Fibroblast of lung (primary cell): Measurements from ENCODE around the gene LRRC8D. TPM values are rescaled to one million over a fixed set of nuclear protein-coding genes. Genes with fewer than 3 reads are reported as not detected.

ENCODE experiments used
- DNase-seq, 2 donors: peaks; one replicate each; pipeline versions ENCODE4 v3.0.0 to v3.0.0-alpha.2; 2010; ENCODE audit warnings: low read depth in 2 of 2
- H2AFZ ChIP-seq: 2 replicates; pipeline ENCODE4 v1.5.1; 2012; ENCODE audit warnings: low read length, control low read depth, inconsistent platforms
- H3K27ac ChIP-seq: 2 replicates; pipeline ENCODE4 v1.5.1; 2011; ENCODE audit warnings: low read length, control low read depth; ENCODE audit not compliant: insufficient read depth
- H3K27me3 ChIP-seq: 2 replicates; pipeline ENCODE4 v1.5.1; 2011; ENCODE audit warnings: mild to moderate bottlenecking, low read length; ENCODE audit not compliant: control insufficient read depth, insufficient read depth
- H3K36me3 ChIP-seq: 2 replicates; pipeline ENCODE4 v1.5.1; 2011; ENCODE audit warnings: low read length; ENCODE audit not compliant: control insufficient read depth, insufficient read depth
- H3K4me1 ChIP-seq: 2 replicates; pipeline ENCODE4 v1.5.1; 2011; ENCODE audit warnings: low read length; ENCODE audit not compliant: control insufficient read depth, insufficient read depth; ENCODE audit errors: extremely low read depth
- H3K4me2 ChIP-seq: 2 replicates; pipeline ENCODE4 v1.5.1; 2011; ENCODE audit warnings: low read length, control low read depth; ENCODE audit not compliant: insufficient read depth; ENCODE audit errors: extremely low read depth
- H3K4me3 ChIP-seq, 4 experiments: fragments of 200-600 bp in 1 of 4; sonication (generic) in 1 of 4; replicated peaks in 1 of 4; 2 replicates each; pipeline ENCODE4 v1.5.1; 2011 to 2016; ENCODE audit warnings: low read length in 4 of 4, low read depth in 3 of 4, mild to moderate bottlenecking in 3 of 4, control low read depth in 2 of 4, inconsistent platforms in 1 of 4, mixed read lengths in 1 of 4; ENCODE audit not compliant: insufficient read depth in 1 of 4; ENCODE audit errors: control extremely low read depth in 1 of 4
- H3K79me2 ChIP-seq: 2 replicates; pipeline ENCODE4 v1.5.1; 2012; ENCODE audit warnings: mild to moderate bottlenecking, low read length, inconsistent platforms; ENCODE audit not compliant: control insufficient read depth, insufficient read depth
- H3K9ac ChIP-seq: 2 replicates; pipeline ENCODE4 v1.5.1; 2011; ENCODE audit warnings: mild to moderate bottlenecking, low read length, control low read depth; ENCODE audit not compliant: insufficient read depth
- H3K9me3 ChIP-seq: 2 replicates; pipeline ENCODE4 v1.5.1; 2012; ENCODE audit warnings: low read depth, low read length; ENCODE audit not compliant: control insufficient read depth, insufficient read depth
- H4K20me1 ChIP-seq: 2 replicates; pipeline ENCODE4 v1.5.1; 2011; ENCODE audit warnings: low read length; ENCODE audit not compliant: control insufficient read depth, insufficient read depth; ENCODE audit errors: extremely low read depth
- CTCF ChIP-seq, 2 donors: IDR thresholded peaks in 1 of 2; conservative IDR thresholded peaks in 1 of 2; 1 replicate in 1 of 2; 2 replicates in 1 of 2; pipeline ENCODE4 v1.5.1; 2011 to 2012; ENCODE audit warnings: low read length in 2 of 2, control low read depth in 1 of 2, inconsistent platforms in 1 of 2, low read depth in 1 of 2, mild to moderate bottlenecking in 1 of 2
- EZH2 ChIP-seq: IDR thresholded peaks from 2 replicates; pipeline ENCODE4 v1.5.1; 2012; ENCODE audit warnings: low read length, control low read depth, mild to moderate bottlenecking; ENCODE audit errors: missing control alignments
- polyA plus RNA-seq, 2 donors: library from polyadenylated mRNA; depleted of rRNA in 1 of 2; stranded (reverse) in 1 of 2; unstranded in 1 of 2; fragments of >200 nt; gene quantifications; 2 replicates each; pipeline ENCODE4 v1.2.1, GENCODE V29; 2011 to 2012; ENCODE audit warnings: missing spikeins in 1 of 2
- total RNA-seq: library from RNA; depleted of rRNA; stranded (reverse); fragments of >200 nt; gene quantifications from 2 replicates; pipeline ENCODE4 v1.2.1, GENCODE V29; 2014

Gene LRRC8D
- total and polyA plus RNA-seq, 2 donors (not counting 1 experiment from before 2014, with no cell fraction given), result 41.0 to 58.1 TPM

GRCh38 chr1:89949991-89950624 lies 129.3 kb downstream of the LRRC8D start:
- no peak for DNase-seq
- TF ChIP-seq EZH2 (no peak), CTCF (conservative IDR thresholded peaks at IDR 0.05 in 1 of 2, IDR thresholded peaks at IDR 0.05 in 1 of 2; ENCODE audit: low read depth in 1 of 2, low read length in 2 of 2) (no peak)
- peaks cover 15% of the 10 kb centered on the region for H3K4me1 ChIP-seq

GRCh38 chr1:89950703-89951102 lies 129.9 kb downstream of the LRRC8D start:
- H2AFZ ChIP-seq, result no peak overlapping the region
- no peak overlapping the region for H3K27ac ChIP-seq
- no peaks in the 10 kb centered on the region for H3K9me3 ChIP-seq
- H3K4me3 ChIP-seq, result no peak overlapping the region
- no peaks in the 10 kb centered on the region for H3K27me3 ChIP-seq
- H3K4me1 ChIP-seq, result peaks cover 15% of the 10 kb centered on the region
- no peak overlapping the region for H3K9ac ChIP-seq
- H4K20me1 ChIP-seq, result no peaks in the 10 kb centered on the region
- no peaks in the 10 kb centered on the region for H3K36me3 ChIP-seq
- H3K79me2 ChIP-seq, result no peaks in the 10 kb centered on the region
- no peak for DNase-seq
- no peak for TF ChIP-seq CTCF (conservative IDR thresholded peaks at IDR 0.05 in 1 of 2, IDR thresholded peaks at IDR 0.05 in 1 of 2; ENCODE audit: low read depth in 1 of 2, low read length in 2 of 2)
- no peak for TF ChIP-seq EZH2
- H3K4me2 ChIP-seq, result no peak overlapping the region

More at GRCh38 chr1:89949991-89950624, 129.3 kb downstream of the LRRC8D start:
- H3K27ac ChIP-seq, result no peak overlapping the region
- no peaks in the 10 kb centered on the region for H3K36me3 ChIP-seq
- no peak overlapping the region for H3K4me2 ChIP-seq
- H3K79me2 ChIP-seq, result no peaks in the 10 kb centered on the region
- H3K9ac ChIP-seq, result no peak overlapping the region
- H2AFZ ChIP-seq, result no peak overlapping the region
- H3K4me3 ChIP-seq, result no peak overlapping the region
- no peaks in the 10 kb centered on the region for H3K27me3 ChIP-seq
- H4K20me1 ChIP-seq, result no peaks in the 10 kb centered on the region
- H3K9me3 ChIP-seq, result no peaks in the 10 kb centered on the region

- Histone ChIP-seq H3K4me1 (peaks cover 15% of the 10 kb centered on the region), H3K27me3 (no peaks in the 10 kb centered on the region), H2AFZ (no peak overlapping the region), H4K20me1 (no peaks in the 10 kb centered on the region), H3K79me2 (no peaks in the 10 kb centered on the region), H3K4me3 (no peak overlapping the region), H3K4me2 (no peak overlapping the region), H3K27ac (peak overlapping the region; percentile 92), H3K9ac (no peak overlapping the region), H3K36me3 (no peaks in the 10 kb centered on the region), H3K9me3 (no peaks in the 10 kb centered on the region)
- peak; percentile 55 to 96 for DNase-seq
- TF ChIP-seq EZH2 (no peak), CTCF (conservative IDR thresholded peaks at IDR 0.05 in 1 of 2, IDR thresholded peaks at IDR 0.05 in 1 of 2; ENCODE audit: low read depth in 1 of 2, low read length in 2 of 2) (no peak)
Observed at GRCh38 chr1:89951766-89952604, 131.2 kb downstream of the LRRC8D start.
